GM18870 (cell line): ENCODE measurements around the gene CENPO.

Experiments
- ATAC-seq: cut with Tn5 transposase; IDR thresholded peaks from one replicate; pipeline ENCODE4 v1.9.1; 2021; ENCODE audit warnings: moderate library complexity; ENCODE audit not compliant: unreplicated experiment

CENPO gene

GRCh38 chr2:24836206-24836605 is 43.0 kb downstream of the CENPO start:
- ATAC-seq: no peak

GRCh38 chr2:24836706-24837105 is 43.5 kb downstream of the CENPO start:
- no peak for ATAC-seq

- ATAC-seq: no peak
Measured at GRCh38 chr2:24837996-24838513, 44.8 kb downstream of the CENPO start.

- ATAC-seq: no peak
Measured at GRCh38 chr2:24838541-24838940, 45.3 kb downstream of the CENPO start.

- no peak for ATAC-seq
Measured at GRCh38 chr2:24839729-24840128, 46.5 kb downstream of the CENPO start.

- ATAC-seq: no peak
Measured at GRCh38 chr2:24840164-24840869, 47.1 kb downstream of the CENPO start.

GRCh38 chr2:24840962-24841945 is 48.0 kb downstream of the CENPO start:
- ATAC-seq: no peak

- no peak for ATAC-seq
Measured at GRCh38 chr2:24842081-24843050, 49.1 kb downstream of the CENPO start.

- no peak for ATAC-seq
Measured at GRCh38 chr2:24843330-24843860, 50.2 kb downstream of the CENPO start.

- no peak for ATAC-seq
Measured at GRCh38 chr2:24844023-24844685, 50.9 kb downstream of the CENPO start.

GRCh38 chr2:24845691-24846090 is 52.5 kb downstream of the CENPO start:
- no peak for ATAC-seq

- no peak for ATAC-seq
Measured at GRCh38 chr2:24850944-24851343, 57.7 kb downstream of the CENPO start.

GRCh38 chr2:24852026-24852425 is 58.8 kb downstream of the CENPO start:
- ATAC-seq: no peak

GRCh38 chr2:24852431-24853020 is 59.3 kb downstream of the CENPO start:
- no peak for ATAC-seq

- no peak for ATAC-seq
Measured at GRCh38 chr2:24853046-24853445, 59.8 kb downstream of the CENPO start.

GRCh38 chr2:24853996-24854395 is 60.8 kb downstream of the CENPO start:
- no peak for ATAC-seq

- no peak for ATAC-seq
Measured at GRCh38 chr2:24855022-24855622, 61.9 kb downstream of the CENPO start.

- ATAC-seq: no peak
Measured at GRCh38 chr2:24855726-24856125, 62.5 kb downstream of the CENPO start.

GRCh38 chr2:24856791-24857211 is 63.6 kb downstream of the CENPO start:
- no peak for ATAC-seq
